K562 (cell line): Measurements from ENCODE around the gene HIVEP3.

Source experiments
- CTCF ChIP-seq, 3 experiments: IDR thresholded peaks in 2 of 3; conservative IDR thresholded peaks in 1 of 3; 2 replicates each; pipeline ENCODE4 v1.5.1; 2011 to 2012; ENCODE audit warnings: low read length in 3 of 3, mild to moderate bottlenecking in 3 of 3, control low read depth in 2 of 3, improper control_type of control experiment in 1 of 3, inconsistent platforms in 1 of 3, low read depth in 1 of 3, mixed read lengths in 1 of 3, moderate library complexity in 1 of 3; ENCODE audit not compliant: insufficient read depth in 2 of 3
- GABPA ChIP-seq: fragments of 200-800 bp; sonication (Bioruptor generic); conservative IDR thresholded peaks from 2 replicates; pipeline ENCODE4 v1.6.1; 2016; ENCODE audit warnings: low read depth, missing genetic modification characterization, missing compliant biosample characterization
- GABPB1 ChIP-seq: sonication (generic); formaldehyde crosslinking; IDR thresholded peaks from 2 replicates; pipeline ENCODE4 v1.8.0; 2022; ENCODE audit warnings: mild to moderate bottlenecking, missing genetic modification reagents
- GATA2 ChIP-seq: sonication (generic); formaldehyde crosslinking; IDR thresholded peaks from 2 replicates; pipeline ENCODE4 v1.4.0; 2020; ENCODE audit warnings: mild to moderate bottlenecking, missing genetic modification reagents
- POLR2A ChIP-seq: fragments of 450-650 bp; conservative IDR thresholded peaks from 2 replicates; pipeline ENCODE4 v1.6.1; 2016
- RAD21 ChIP-seq, 2 experiments: fragments of 250-450 bp in 1 of 2; fragments of 450-650 bp in 1 of 2; sonication (Bioruptor Pico) in 1 of 2; formaldehyde crosslinking in 1 of 2; IDR thresholded peaks in 1 of 2; conservative IDR thresholded peaks in 1 of 2; 2 replicates each; pipeline versions ENCODE4 v1.4.0 to v1.8.0; 2020 to 2022; ENCODE audit warnings: mild to moderate bottlenecking in 2 of 2, moderate library complexity in 1 of 2
- TCF3 ChIP-seq: sonication (generic); formaldehyde crosslinking; IDR thresholded peaks from 2 replicates; pipeline ENCODE4 v1.4.0; 2020; ENCODE audit warnings: mild to moderate bottlenecking, missing genetic modification reagents

DNA sequence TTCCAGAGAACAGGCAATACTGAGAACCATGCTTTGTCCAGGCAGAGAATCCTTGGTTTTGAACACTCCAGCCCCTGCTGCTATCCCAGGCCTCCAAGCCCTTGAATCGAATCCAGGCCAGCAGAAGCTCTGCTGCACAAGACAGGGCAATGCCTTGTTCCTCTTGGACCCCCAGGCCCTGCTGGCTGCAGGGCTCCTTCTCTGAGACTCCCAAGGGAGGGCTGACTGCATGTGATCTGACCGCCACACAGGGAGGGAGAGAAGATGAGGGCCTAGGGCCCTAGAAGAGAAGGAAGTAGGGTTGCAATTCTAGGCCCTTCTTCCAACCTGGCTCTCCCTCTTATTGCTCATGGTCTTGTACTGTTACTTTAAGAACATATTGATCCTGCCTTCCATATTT, 273.7 kb downstream of the HIVEP3 start:
- no peak for TF ChIP-seq GABPB1 (CRISPR knock-in tag)
- TF ChIP-seq POLR2A: no peak
- no peak for TF ChIP-seq GABPA (tag)
- no peak for TF ChIP-seq TCF3 (CRISPR knock-in tag)
- no peak for TF ChIP-seq GATA2 (CRISPR knock-in tag)
- TF ChIP-seq RAD21 (CRISPR knock-in tag; conservative IDR thresholded peaks at IDR 0.05 in 1 of 2, IDR thresholded peaks at IDR 0.05 in 1 of 2): no peak
- TF ChIP-seq CTCF (IDR thresholded peaks at IDR 0.05 in 2 of 3, conservative IDR thresholded peaks at IDR 0.05 in 1 of 3; ENCODE audit: insufficient read depth in 2 of 3, low read depth in 1 of 3, low read length in 3 of 3): no peak
